Effector memory CD8-positive, alpha-beta T cell (primary cell): ENCODE results near the gene TDP2.

Experiments
- ATAC-seq: fragments of 150-1000 bp; cut with Tn5 transposase; replicated peaks from 2 replicates; pipeline ENCODE4 v1.10.0; 2021; ENCODE audit warnings: mild to moderate bottlenecking, moderate library complexity
- DNase-seq, 3 experiments: peaks; one replicate each; pipeline ENCODE4 v3.0.0; 2021
- H3K27ac Mint-ChIP-seq, 2 donors: one replicate each; pipeline ENCODE4 v1.8.0; 2022; ENCODE audit warnings: mild to moderate bottlenecking in 2 of 2, mixed read lengths in 2 of 2, moderate library complexity in 2 of 2
- H3K27me3 Mint-ChIP-seq, 2 donors: one replicate each; pipeline ENCODE4 v1.8.0; 2022; ENCODE audit warnings: mixed read lengths in 2 of 2
- H3K36me3 Mint-ChIP-seq: one replicate; pipeline ENCODE4 v1.8.0; 2022; ENCODE audit warnings: mild to moderate bottlenecking, moderate library complexity, mixed read lengths; ENCODE audit not compliant: insufficient read depth
- H3K4me1 Mint-ChIP-seq, 2 donors: one replicate each; pipeline ENCODE4 v1.8.0; 2022; ENCODE audit warnings: low read depth in 2 of 2, mixed read lengths in 2 of 2
- H3K4me3 Mint-ChIP-seq, 2 donors: one replicate each; pipeline ENCODE4 v1.8.0; 2022; ENCODE audit warnings: mild to moderate bottlenecking in 2 of 2, mixed read lengths in 2 of 2, moderate library complexity in 2 of 2
- H3K9me3 Mint-ChIP-seq, 2 donors: one replicate each; pipeline ENCODE4 v1.8.0; 2022; ENCODE audit warnings: mixed read lengths in 2 of 2

The TDP2 gene

DNA sequence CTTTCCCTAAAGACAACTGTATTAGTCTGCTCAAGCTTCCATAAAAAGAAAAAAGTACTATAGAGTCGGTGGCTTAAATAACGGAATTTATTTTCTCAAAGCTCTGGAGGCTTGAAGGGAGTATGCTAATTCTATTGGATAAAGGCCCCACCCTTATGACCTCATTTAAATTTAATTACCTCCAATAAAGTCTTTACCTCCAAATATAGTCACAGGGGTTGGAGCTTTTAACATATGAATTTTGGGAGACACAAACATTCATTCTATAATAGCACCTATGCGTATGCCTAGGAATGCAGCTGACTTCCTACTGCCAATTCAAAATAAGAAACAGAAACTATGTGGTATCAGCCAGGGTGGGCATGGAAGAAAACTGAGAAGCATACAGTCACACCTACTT lies 46.1 kb downstream of the TDP2 start:
- H3K9me3 Mint-ChIP-seq, result no peaks in the 10 kb centered on the region
- no peaks in the 10 kb centered on the region for H3K4me1 Mint-ChIP-seq
- H3K27me3 Mint-ChIP-seq, result peaks cover 0 to under 1% of the 10 kb centered on the region in 2 donors
- no peak overlapping the region for H3K4me3 Mint-ChIP-seq
- ATAC-seq (no peak), DNase-seq (no peak)
- H3K36me3 Mint-ChIP-seq, result no peaks in the 10 kb centered on the region
- H3K27ac Mint-ChIP-seq, result no peak overlapping the region

DNA sequence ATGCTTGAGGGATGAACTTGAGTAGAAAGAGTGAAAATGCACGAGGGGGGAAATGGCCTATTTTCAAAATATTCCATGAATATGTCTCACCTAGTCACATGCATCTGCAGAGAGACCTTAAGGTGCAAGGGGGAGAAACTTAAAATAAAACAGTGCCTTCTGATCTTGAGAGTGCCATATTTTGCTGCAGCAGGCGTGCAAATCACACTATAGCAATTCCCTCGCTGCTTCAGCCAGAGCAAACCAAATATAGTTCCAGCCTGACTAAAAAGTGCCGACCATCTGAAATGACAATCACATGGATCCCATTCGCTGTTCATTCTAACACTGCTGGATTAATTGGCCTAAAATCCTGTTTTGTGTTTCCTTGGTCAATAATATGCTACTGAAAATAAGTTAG lies 47.0 kb downstream of the TDP2 start:
- no peaks in the 10 kb centered on the region for H3K36me3 Mint-ChIP-seq
- DNase-seq (no peak), ATAC-seq (no peak)
- no peak overlapping the region for H3K27ac Mint-ChIP-seq
- H3K9me3 Mint-ChIP-seq, result no peaks in the 10 kb centered on the region
- H3K27me3 Mint-ChIP-seq, result no peaks in the 10 kb centered on the region
- no peaks in the 10 kb centered on the region for H3K4me1 Mint-ChIP-seq
- H3K4me3 Mint-ChIP-seq, result no peak overlapping the region

DNA sequence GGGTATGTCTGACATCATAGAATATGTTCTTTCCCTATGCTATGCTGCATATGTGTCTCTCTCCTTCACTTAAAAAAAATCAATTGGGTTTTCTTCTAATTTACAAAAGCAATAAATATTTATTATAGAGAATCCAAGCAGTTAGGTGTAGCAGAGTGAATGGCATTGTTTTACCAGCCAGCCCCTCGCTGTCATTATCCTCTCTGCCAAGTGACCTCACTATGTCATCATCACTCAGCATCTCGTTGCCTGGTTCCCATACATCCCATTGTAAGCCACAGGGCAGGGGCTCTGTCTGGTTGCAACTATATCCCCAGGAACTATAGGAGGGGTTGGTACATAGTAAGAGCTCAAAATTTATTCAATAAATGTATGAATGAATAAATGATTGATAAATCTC lies 52.1 kb downstream of the TDP2 start:
- ATAC-seq (no peak), DNase-seq (no peak)
- Mint-ChIP-seq H3K36me3 (no peaks in the 10 kb centered on the region), H3K27ac (no peak overlapping the region), H3K27me3 (peaks cover 14 to 17% of the 10 kb centered on the region in 2 donors), H3K4me1 (no peaks in the 10 kb centered on the region), H3K4me3 (no peak overlapping the region), H3K9me3 (no peaks in the 10 kb centered on the region)

DNA sequence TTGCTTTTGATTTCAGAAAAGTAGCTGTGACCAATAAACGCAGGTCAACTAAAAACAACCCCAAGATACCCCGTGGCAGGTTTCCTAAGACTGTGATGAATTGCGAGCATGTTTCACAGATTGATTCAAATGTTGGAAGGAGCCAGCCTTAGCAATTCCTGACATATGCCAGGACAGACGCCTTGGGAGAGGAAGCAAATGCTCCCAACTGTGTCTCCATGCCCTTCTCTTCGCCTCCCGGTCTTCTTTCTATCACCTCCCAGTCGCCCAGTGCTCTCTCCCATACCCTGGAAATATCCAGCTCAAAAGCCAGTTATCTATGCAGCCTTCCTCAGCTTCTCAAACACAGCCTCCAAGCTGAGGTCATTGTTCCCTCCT lies 52.7 kb downstream of the TDP2 start:
- Mint-ChIP-seq H3K4me3 (no peak overlapping the region), H3K9me3 (no peaks in the 10 kb centered on the region), H3K27me3 (peaks cover 14 to 17% of the 10 kb centered on the region in 2 donors), H3K4me1 (no peaks in the 10 kb centered on the region), H3K36me3 (no peaks in the 10 kb centered on the region), H3K27ac (no peak overlapping the region)
- ATAC-seq, result no peak
- no peak for DNase-seq

DNA sequence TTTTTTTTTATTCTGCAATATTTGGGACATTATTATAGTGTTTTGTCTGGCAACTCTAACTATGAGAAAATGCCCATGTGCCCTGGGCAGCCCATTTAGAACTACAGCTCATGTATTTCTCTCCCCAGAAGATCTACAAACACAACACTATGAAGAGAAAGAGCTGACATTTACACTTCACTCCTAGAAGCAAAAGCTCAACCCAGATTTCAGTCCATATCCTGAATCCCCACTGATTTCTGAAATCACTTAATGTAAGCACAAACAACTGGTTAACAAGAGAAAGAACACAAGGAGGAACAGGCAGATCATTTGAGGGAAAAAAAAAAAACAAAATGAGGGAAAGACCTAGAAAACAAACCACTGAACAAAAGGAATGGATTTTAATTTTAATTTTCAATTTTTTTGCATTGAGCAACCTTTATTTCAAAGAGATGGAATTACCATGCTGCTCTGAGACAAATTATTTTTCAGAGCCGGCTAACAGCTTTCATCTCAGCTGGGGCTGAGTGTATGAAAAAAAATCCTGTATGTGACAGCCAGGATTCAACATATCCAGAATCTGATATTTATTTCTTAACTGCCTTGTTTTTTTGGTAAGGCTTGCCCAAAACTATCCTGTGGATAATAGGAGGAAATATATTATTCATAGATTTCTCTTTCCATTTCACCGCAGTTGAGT lies 53.2 kb downstream of the TDP2 start:
- no peak overlapping the region for H3K27ac Mint-ChIP-seq
- no peaks in the 10 kb centered on the region for H3K9me3 Mint-ChIP-seq
- ATAC-seq, result no peak
- peaks cover 14 to 17% of the 10 kb centered on the region in 2 donors for H3K27me3 Mint-ChIP-seq
- H3K4me3 Mint-ChIP-seq, result no peak overlapping the region
- H3K36me3 Mint-ChIP-seq, result no peaks in the 10 kb centered on the region
- no peak for DNase-seq
- no peaks in the 10 kb centered on the region for H3K4me1 Mint-ChIP-seq

DNA sequence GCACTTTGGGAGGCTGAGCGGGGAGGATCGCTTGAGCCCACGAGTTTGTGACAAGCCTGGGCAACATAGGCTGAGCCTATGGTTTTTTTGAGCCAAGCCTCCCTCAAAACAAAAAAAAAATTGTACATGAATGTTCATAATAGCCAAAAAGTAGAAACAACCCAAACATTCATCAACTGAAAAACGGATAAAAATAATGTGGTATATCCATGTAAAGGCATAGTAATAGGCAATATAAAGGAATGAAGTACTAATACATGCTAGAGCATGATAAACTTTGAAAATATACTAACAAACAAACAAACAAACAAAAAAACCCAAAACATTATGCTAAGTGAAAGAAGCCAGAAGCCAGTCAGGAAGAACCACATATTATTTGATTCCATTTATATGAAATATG lies 56.0 kb downstream of the TDP2 start:
- H3K27ac Mint-ChIP-seq, result no peak overlapping the region
- ATAC-seq (no peak), DNase-seq (no peak)
- no peaks in the 10 kb centered on the region for H3K36me3 Mint-ChIP-seq
- H3K27me3 Mint-ChIP-seq, result peaks cover 14 to 26% of the 10 kb centered on the region in 2 donors
- no peak overlapping the region for H3K4me3 Mint-ChIP-seq
- no peaks in the 10 kb centered on the region for H3K9me3 Mint-ChIP-seq
- no peaks in the 10 kb centered on the region for H3K4me1 Mint-ChIP-seq

DNA sequence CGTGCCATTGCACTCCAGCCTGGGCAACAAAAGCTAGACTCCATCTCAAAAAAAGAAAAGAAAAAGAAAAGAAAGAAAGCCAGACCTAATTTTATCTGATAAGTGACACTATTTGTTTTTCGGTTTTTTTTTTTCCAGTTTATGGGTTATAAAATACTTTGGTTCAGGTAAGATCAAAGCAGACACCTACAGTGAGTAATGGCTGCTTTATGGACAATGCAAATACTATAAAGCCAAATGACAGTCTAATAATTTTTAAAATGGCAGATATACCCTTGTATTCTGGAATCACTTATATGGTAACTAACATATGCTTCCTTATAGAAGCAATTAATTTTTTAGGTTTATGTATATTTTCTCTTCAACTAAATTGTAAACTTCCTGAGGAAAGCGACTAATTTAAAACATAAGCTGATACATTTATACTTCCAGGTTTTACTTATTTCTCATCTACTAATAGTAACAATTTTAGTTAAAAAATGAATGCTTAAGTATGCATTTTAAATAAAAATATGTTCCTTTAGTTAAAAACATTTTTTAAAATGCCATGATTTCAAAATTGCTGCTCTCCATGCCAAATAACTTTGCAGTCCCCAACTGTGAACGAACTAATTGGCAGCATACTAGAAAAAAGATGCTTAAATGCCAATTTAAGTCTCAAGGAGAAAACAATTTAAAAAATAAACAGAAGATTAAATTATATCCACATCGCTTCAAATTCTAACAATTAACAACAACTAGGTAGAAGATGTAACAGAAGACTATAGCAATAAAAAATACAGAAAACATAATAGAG lies 59.2 kb downstream of the TDP2 start:
- no peaks in the 10 kb centered on the region for H3K36me3 Mint-ChIP-seq
- ATAC-seq, result no peak
- H3K27ac Mint-ChIP-seq, result no peak overlapping the region
- H3K9me3 Mint-ChIP-seq, result no peaks in the 10 kb centered on the region
- H3K4me1 Mint-ChIP-seq, result no peaks in the 10 kb centered on the region
- DNase-seq, result no peak
- H3K27me3 Mint-ChIP-seq, result peaks cover 0 to 26% of the 10 kb centered on the region in 2 donors
- H3K4me3 Mint-ChIP-seq, result no peak overlapping the region

DNA sequence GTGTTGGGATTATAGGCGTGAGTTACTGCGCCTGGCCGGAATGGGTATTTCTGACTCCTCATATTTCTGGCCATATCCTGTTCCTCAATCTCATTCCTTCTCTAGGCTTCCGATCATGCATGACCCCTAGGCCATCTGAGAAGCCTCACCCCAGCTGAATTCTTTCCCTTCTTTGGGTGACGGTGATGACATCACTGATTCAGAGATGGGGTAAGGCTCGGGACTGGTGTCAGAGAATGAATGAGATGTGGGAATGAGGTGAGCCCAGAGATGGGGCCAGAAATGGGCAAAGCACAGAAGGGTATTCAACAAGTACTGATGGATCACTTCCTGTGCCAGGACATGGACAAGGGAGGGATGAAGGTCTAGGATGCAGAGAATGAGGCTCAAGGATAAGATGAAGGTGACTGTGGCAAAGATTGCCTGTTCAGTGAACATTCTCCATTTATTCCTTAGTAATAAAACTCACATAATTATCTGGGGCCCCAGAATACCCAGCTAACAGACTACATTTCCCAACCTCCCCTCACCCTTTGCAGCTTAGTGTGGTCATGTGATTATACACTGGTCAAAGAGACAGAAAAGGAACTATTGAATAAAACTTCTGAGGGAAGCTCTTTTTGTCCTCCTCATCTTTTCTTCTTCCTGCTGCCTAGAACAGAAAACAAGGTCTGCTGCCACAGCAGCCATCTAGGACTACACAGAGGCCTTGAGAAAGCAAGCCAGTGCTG lies 60.3 kb downstream of the TDP2 start:
- Mint-ChIP-seq H3K36me3 (no peaks in the 10 kb centered on the region), H3K27ac (no peak overlapping the region), H3K9me3 (no peaks in the 10 kb centered on the region), H3K4me1 (no peaks in the 10 kb centered on the region), H3K27me3 (peaks cover 0 to 26% of the 10 kb centered on the region in 2 donors), H3K4me3 (no peak overlapping the region)
- DNase-seq (no peak), ATAC-seq (no peak)

DNA sequence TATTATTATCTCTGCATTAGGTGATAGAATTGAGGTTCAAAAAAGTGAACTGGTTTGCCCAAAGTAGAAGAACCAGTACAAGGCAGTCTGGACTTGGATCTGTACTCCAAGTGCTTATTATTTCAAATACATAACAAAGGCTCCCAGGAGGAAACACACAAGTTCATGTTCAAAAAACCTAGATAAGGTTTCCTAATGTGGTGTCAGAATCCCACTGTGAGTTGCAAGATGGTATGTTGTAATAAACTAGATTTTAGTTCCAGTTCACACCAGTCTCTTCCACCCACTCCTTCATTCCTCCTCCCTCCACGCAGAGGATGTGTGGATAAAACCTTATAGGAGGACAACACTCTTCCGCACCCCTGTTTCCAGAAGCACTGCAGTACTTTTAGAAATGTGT lies 63.5 kb downstream of the TDP2 start:
- H3K4me3 Mint-ChIP-seq, result no peak overlapping the region
- no peaks in the 10 kb centered on the region for H3K9me3 Mint-ChIP-seq
- H3K4me1 Mint-ChIP-seq, result no peaks in the 10 kb centered on the region
- H3K27ac Mint-ChIP-seq, result no peak overlapping the region
- H3K27me3 Mint-ChIP-seq, result peaks cover 6 to 38% of the 10 kb centered on the region in 2 donors
- H3K36me3 Mint-ChIP-seq, result no peaks in the 10 kb centered on the region
- no peak for DNase-seq
- ATAC-seq, result no peak

DNA sequence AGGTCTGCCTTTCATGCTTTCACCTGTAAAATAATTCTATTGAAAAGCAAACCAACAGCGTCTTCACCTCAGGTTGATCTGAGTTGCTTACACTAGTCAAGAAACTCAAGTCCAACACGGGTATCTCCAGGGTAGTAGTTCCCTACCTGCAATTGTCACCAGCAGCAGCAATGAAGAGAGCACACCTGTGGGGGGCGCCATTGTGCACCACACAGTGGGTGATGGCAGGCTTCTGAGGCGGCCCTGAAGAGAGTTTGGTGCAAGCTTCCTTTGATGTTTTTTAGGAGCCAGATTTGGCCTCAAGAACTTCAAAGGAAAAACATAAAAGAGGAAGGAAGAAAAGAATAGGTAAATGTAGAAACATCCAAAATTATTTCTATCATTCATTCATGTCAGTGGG lies 65.8 kb downstream of the TDP2 start:
- H3K4me3 Mint-ChIP-seq, result no peak overlapping the region
- H3K36me3 Mint-ChIP-seq, result no peaks in the 10 kb centered on the region
- H3K27me3 Mint-ChIP-seq, result peaks cover 21 to 35% of the 10 kb centered on the region in 2 donors
- no peak overlapping the region for H3K27ac Mint-ChIP-seq
- no peak for ATAC-seq
- no peaks in the 10 kb centered on the region for H3K4me1 Mint-ChIP-seq
- no peaks in the 10 kb centered on the region for H3K9me3 Mint-ChIP-seq
- no peak for DNase-seq
